H1 (cell line): ENCODE data around the gene FHIP2A. TPM values are rescaled to one million over a fixed set of nuclear protein-coding genes. Genes with fewer than 3 reads are reported as not detected.

Experiments used
- CTCF ChIA-PET: fragments of 300-600 bp; sonication (Branson Sonifier 250); formaldehyde crosslinking; loops from one replicate; lab custom pipeline; 2021; ENCODE audit not compliant: partially characterized antibody; lab: Charles Lee
- POLR2A ChIA-PET: fragments of 300-600 bp; sonication (Branson Sonifier 250); formaldehyde crosslinking; loops from one replicate; lab custom pipeline; 2021; ENCODE audit warnings: inconsistent platforms; ENCODE audit not compliant: partially characterized antibody; lab: Charles Lee
- DNase-seq, 2 experiments: peaks; one replicate each; pipeline versions ENCODE4 v3.0.0 to v3.0.0-alpha.2; 2010 to 2022; ENCODE audit warnings: low spot score in 2 of 2, low read depth in 1 of 2, mixed read lengths in 1 of 2
- FAIRE-seq: peaks from 2 replicates; lab custom pipeline; 2011; peaks lifted over from hg19 to GRCh38; lab: Jason Lieb, UNC
- H2AFZ ChIP-seq: 2 replicates; pipeline ENCODE4 v1.8.1; 2012; ENCODE audit warnings: low read length, inconsistent platforms
- H2AK5ac ChIP-seq: 2 replicates; pipeline ENCODE4 v1.6.1; 2013; ENCODE audit warnings: low read depth, low read length
- H2BK120ac ChIP-seq: replicated peaks from 2 replicates; pipeline ENCODE3; 2013; ENCODE audit warnings: low read depth, low read length, inconsistent platforms
- H2BK12ac ChIP-seq: 2 replicates; pipeline ENCODE4 v1.6.1; 2013; ENCODE audit warnings: low read depth, low read length
- H2BK15ac ChIP-seq: 2 replicates; pipeline ENCODE4 v1.6.1; 2013; ENCODE audit warnings: low read length
- H2BK20ac ChIP-seq: 2 replicates; pipeline ENCODE4 v1.6.1; 2013; ENCODE audit warnings: low read length
- H2BK5ac ChIP-seq: 2 replicates; pipeline ENCODE4 v1.6.1; 2013; ENCODE audit warnings: low read depth, low read length
- H3K14ac ChIP-seq: 2 replicates; pipeline ENCODE4 v1.6.1; 2013; ENCODE audit warnings: inconsistent platforms; ENCODE audit not compliant: insufficient read length
- H3K18ac ChIP-seq: 2 replicates; pipeline ENCODE4 v1.6.1; 2013; ENCODE audit warnings: low read length; ENCODE audit errors: extremely low read depth
- H3K23ac ChIP-seq: 2 replicates; pipeline ENCODE4 v1.6.1; 2013; ENCODE audit warnings: inconsistent platforms; ENCODE audit not compliant: insufficient read length
- H3K23me2 ChIP-seq: 2 replicates; pipeline ENCODE4 v1.6.1; 2013; ENCODE audit warnings: low read depth, low read length
- H3K27ac ChIP-seq: 2 replicates; pipeline ENCODE4 v1.6.1; 2011; ENCODE audit warnings: low read depth, low read length, inconsistent platforms
- H3K27me3 ChIP-seq, 4 experiments: replicated peaks in 1 of 4; 1 replicate in 1 of 4; 2 replicates in 3 of 4; pipeline versions ENCODE4 v1.6.1 to v1.8.1; 2011 to 2013; ENCODE audit warnings: low read length in 3 of 4, mild to moderate bottlenecking in 3 of 4, inconsistent platforms in 2 of 4, mixed read lengths in 2 of 4, moderate library complexity in 1 of 4; ENCODE audit not compliant: control insufficient read depth in 3 of 4, insufficient read depth in 3 of 4; ENCODE audit errors: extremely low read depth in 1 of 4
- H3K36me3 ChIP-seq, 4 experiments: 2 replicates each; pipeline versions ENCODE4 v1.6.1 to v1.8.1; 2011 to 2013; ENCODE audit warnings: mild to moderate bottlenecking in 4 of 4, low read length in 3 of 4, moderate library complexity in 2 of 4, control low read depth in 1 of 4, inconsistent platforms in 1 of 4; ENCODE audit not compliant: insufficient read depth in 4 of 4, control insufficient read depth in 2 of 4
- H3K4ac ChIP-seq: replicated peaks from 2 replicates; pipeline ENCODE3; 2013; ENCODE audit warnings: low read length, low read depth, mixed read lengths, inconsistent platforms; ENCODE audit not compliant: insufficient read length
- H3K4me1 ChIP-seq, 4 experiments: replicated peaks in 1 of 4; 1 replicate in 1 of 4; 2 replicates in 3 of 4; pipeline versions ENCODE4 v1.6.1 to v1.8.1; 2011 to 2013; ENCODE audit warnings: low read length in 3 of 4, inconsistent platforms in 2 of 4, mixed read lengths in 1 of 4; ENCODE audit not compliant: insufficient read depth in 4 of 4, control insufficient read depth in 3 of 4
- H3K4me2 ChIP-seq, 2 experiments: 2 replicates each; pipeline versions ENCODE4 v1.6.1 to v1.8.1; 2011 to 2013; ENCODE audit warnings: low read depth in 2 of 2, low read length in 2 of 2, control low read depth in 1 of 2, inconsistent platforms in 1 of 2, mild to moderate bottlenecking in 1 of 2; ENCODE audit not compliant: insufficient read depth in 1 of 2
- H3K4me3 ChIP-seq, 4 experiments: fragments of 200-600, 300-600 bp in 1 of 4; sonication (generic), shearing (Covaris generic), sonication (Bioruptor Twin) in 1 of 4; 2 replicates each; pipeline versions ENCODE4 v1.5.1 to v1.8.1; 2011 to 2016; ENCODE audit warnings: low read length in 4 of 4, low read depth in 3 of 4, control low read depth in 2 of 4, inconsistent platforms in 2 of 4, mild to moderate bottlenecking in 2 of 4, mixed read lengths in 1 of 4, moderate library complexity in 1 of 4; ENCODE audit not compliant: insufficient read depth in 2 of 4; ENCODE audit errors: extremely low read depth in 1 of 4
- H3K56ac ChIP-seq: replicated peaks from 2 replicates; pipeline ENCODE3; 2013; ENCODE audit warnings: low read depth, mild to moderate bottlenecking, mixed read lengths, low read length, inconsistent platforms; ENCODE audit not compliant: insufficient read length
- H3K79me1 ChIP-seq: 2 replicates; pipeline ENCODE4 v1.6.1; 2013; ENCODE audit warnings: low read depth, low read length, control low read depth
- H3K79me2 ChIP-seq, 2 experiments: 2 replicates each; pipeline versions ENCODE4 v1.6.1 to v1.8.1; 2012 to 2013; ENCODE audit warnings: low read length in 2 of 2, mild to moderate bottlenecking in 2 of 2, inconsistent platforms in 1 of 2; ENCODE audit not compliant: insufficient read depth in 2 of 2, control insufficient read depth in 1 of 2
- H3K9ac ChIP-seq, 4 experiments: replicated peaks in 1 of 4; 1 replicate in 1 of 4; 2 replicates in 3 of 4; pipeline versions ENCODE4 v1.6.1 to v1.8.1; 2011 to 2013; ENCODE audit warnings: low read depth in 3 of 4, low read length in 3 of 4, control low read depth in 2 of 4, mild to moderate bottlenecking in 2 of 4, moderate library complexity in 2 of 4, inconsistent platforms in 1 of 4; ENCODE audit errors: extremely low read depth in 1 of 4
- H3K9me3 ChIP-seq, 2 experiments: 2 replicates each; pipeline versions ENCODE4 v1.6.1 to v1.8.1; 2012 to 2013; ENCODE audit warnings: mild to moderate bottlenecking in 2 of 2, moderate library complexity in 2 of 2, control low read depth in 1 of 2, inconsistent platforms in 1 of 2, low read depth in 1 of 2, low read length in 1 of 2, mixed read lengths in 1 of 2; ENCODE audit not compliant: insufficient read depth in 2 of 2
- H4K20me1 ChIP-seq, 2 experiments: replicated peaks in 1 of 2; 2 replicates each; pipeline versions ENCODE3 to v1.8.1; 2011 to 2013; ENCODE audit warnings: inconsistent platforms in 2 of 2, low read length in 2 of 2, mild to moderate bottlenecking in 1 of 2; ENCODE audit not compliant: insufficient read depth in 2 of 2, control insufficient read depth in 1 of 2
- H4K5ac ChIP-seq: 2 replicates; pipeline ENCODE4 v1.6.1; 2013; ENCODE audit warnings: low read length, low read depth, mixed read lengths, inconsistent platforms; ENCODE audit not compliant: insufficient read length
- H4K8ac ChIP-seq: 2 replicates; pipeline ENCODE4 v1.8.0; 2013; ENCODE audit warnings: mild to moderate bottlenecking, moderate library complexity, low read length, inconsistent platforms; ENCODE audit not compliant: insufficient read depth; ENCODE audit errors: extremely low read depth
- H4K91ac ChIP-seq: replicated peaks from 2 replicates; pipeline ENCODE3; 2013; ENCODE audit warnings: low read length, mixed read lengths, inconsistent platforms; ENCODE audit not compliant: insufficient read length
- CREB1 ChIP-seq: IDR thresholded peaks from 2 replicates; pipeline ENCODE4 v1.6.1; 2012; ENCODE audit warnings: inconsistent platforms
- EP300 ChIP-seq, 2 experiments: IDR thresholded peaks; 1 replicate in 1 of 2; 2 replicates in 1 of 2; pipeline ENCODE4 v1.6.1; 2011 to 2012; ENCODE audit warnings: low read depth in 2 of 2, low read length in 2 of 2, mild to moderate bottlenecking in 2 of 2, borderline replicate concordance in 1 of 2, inconsistent platforms in 1 of 2, moderate library complexity in 1 of 2
- NRF1 ChIP-seq: IDR thresholded peaks from 2 replicates; pipeline ENCODE4 v1.6.1; 2011; ENCODE audit warnings: mild to moderate bottlenecking, low read depth, low read length, improper control_type of control experiment
- SAP30 ChIP-seq: fragments of 300-600 bp; sonication (generic); IDR thresholded peaks from 2 replicates; pipeline ENCODE4 v1.7.1; 2012; ENCODE audit warnings: low read length, moderate library complexity, mild to moderate bottlenecking, inconsistent platforms; ENCODE audit not compliant: insufficient read depth, insufficient replicate concordance
- SIX5 ChIP-seq: IDR thresholded peaks from 2 replicates; pipeline ENCODE4 v1.6.1; 2011; ENCODE audit warnings: mild to moderate bottlenecking, low read depth, low read length
- TAF7 ChIP-seq: optimal IDR thresholded peaks from 2 replicates; pipeline ENCODE3; 2011; ENCODE audit warnings: low read depth, mild to moderate bottlenecking, inconsistent platforms, low read length, moderate library complexity, borderline replicate concordance
- WGBS, 2 experiments: shearing (Covaris generic) in 1 of 2; methylation state at CpG; one replicate each; pipeline versions ENCODE4 v1.1.6 to v1.1.7; 2013 to 2015; ENCODE audit warnings: low lambda C conversion rate in 2 of 2, mixed read lengths in 2 of 2, inconsistent platforms in 1 of 2, low coverage in 1 of 2, missing lambda C conversion rate in 1 of 2; ENCODE audit not compliant: insufficient replicate concordance in 2 of 2, insufficient coverage in 1 of 2, insufficient read length in 1 of 2; ENCODE audit errors: extremely low coverage in 1 of 2, missing lambda C conversion rate in 1 of 2; 5-methylcytosine and 5-hydroxymethylcytosine counted together
- polyA plus RNA-seq, 7 experiments: library from polyadenylated mRNA; depleted of rRNA in 3 of 7; stranded (reverse) in 5 of 7; unstranded in 2 of 7; fragments of >200 nt in 5 of 7; fragments of 200-250 nt in 2 of 7; gene quantifications; 1 replicate in 5 of 7; 2 replicates in 1 of 7; 4 replicates in 1 of 7; pipeline versions ENCODE4 v1.2.1 to v1.2.3, GENCODE V29; 2011 to 2013; ENCODE audit warnings: missing spikeins in 2 of 7, mixed read lengths in 2 of 7
- total RNA-seq: library from RNA; stranded (reverse); fragmentation: NEBNext Ultra II Directional; extraction: Animal tissue kit (Norgen Biotek cat#: 25700); gene quantifications from 2 replicates; pipeline ENCODE4 v1.2.1, GENCODE V29; 2021

Gene FHIP2A
- total and polyA plus RNA-seq, 2 of the 8 experiments (the other 6 are each of a cell fraction or from before 2014, with no cell fraction given), result 4.5 to 15.0 TPM

DNA sequence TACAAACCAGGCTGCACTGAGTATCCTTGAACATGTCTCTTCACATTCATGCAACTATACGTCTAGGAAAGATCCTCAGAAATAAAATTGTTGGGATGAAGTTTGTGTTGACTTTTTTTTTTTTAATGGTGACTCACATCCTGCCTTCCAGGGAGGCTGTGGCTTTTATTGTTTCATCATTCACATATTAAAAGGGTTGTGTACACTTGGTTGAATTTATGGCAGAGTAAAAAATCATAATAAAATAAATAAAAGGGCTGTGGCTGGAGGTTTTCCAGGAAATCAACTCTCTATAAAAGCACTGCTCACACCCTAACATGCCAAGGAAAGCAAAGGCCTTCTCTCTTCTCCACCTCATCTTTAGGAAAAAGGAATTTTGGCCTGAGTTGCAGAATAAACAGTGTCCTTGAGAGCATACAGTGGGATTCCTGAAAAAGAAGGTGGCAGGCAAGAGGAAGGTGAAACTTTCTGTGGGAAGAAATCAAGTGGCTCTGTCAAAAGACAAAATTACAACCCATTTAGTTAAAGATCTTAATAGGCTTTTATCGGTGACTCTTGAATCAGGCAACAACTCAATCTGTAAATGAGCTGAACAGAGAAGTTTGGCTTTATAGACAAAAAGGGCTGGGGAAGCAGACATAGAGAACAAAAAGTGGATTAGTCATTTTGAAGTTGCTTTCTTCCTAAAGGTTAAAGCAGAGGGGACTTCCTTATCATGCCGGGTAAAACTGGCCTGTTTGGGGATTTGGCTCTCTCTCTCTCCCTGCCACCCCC is 41.6 kb upstream of the FHIP2A start:
- Histone ChIP-seq H3K4me3 (no peak overlapping the region), H3K23me2 (peaks cover 3% of the 10 kb centered on the region; the same call in 1 of the 2 replicates), H3K79me1 (no peaks in the 10 kb centered on the region), H2BK20ac (no peak overlapping the region), H2AK5ac (no peak overlapping the region), H4K8ac (no peak overlapping the region), H3K9me3 (no peaks in the 10 kb centered on the region), H4K20me1 (no peaks in the 10 kb centered on the region), H4K5ac (no peak overlapping the region), H2BK5ac (no peak overlapping the region; the same call in 1 of the 2 replicates)
- 90% methylated on average over 3 of the region's 3 CpGs; no CpG with 5 or more reads in 1 of the 2 experiments for WGBS, 2 experiments
- POLR2A ChIA-PET, result no interaction called here
- TF ChIP-seq SIX5 (no peak), EP300 (IDR thresholded peaks at IDR 0.05; ENCODE audit: borderline replicate concordance in 1 of 2, low read depth in 2 of 2, low read length in 2 of 2) (no peak), SAP30 (no peak), TAF7 (no peak), NRF1 (no peak), CREB1 (no peak)
- TF ChIP-seq, all 59 proteins: peak for 0
- no peak for FAIRE-seq
- H2AFZ ChIP-seq, result peak overlapping the region; percentile 52
- H2BK12ac ChIP-seq, result no peak overlapping the region
- H3K23ac ChIP-seq, result no peak overlapping the region
- no peak overlapping the region for H4K91ac ChIP-seq
- no peak overlapping the region for H2BK15ac ChIP-seq
- no peaks in the 10 kb centered on the region for H3K79me2 ChIP-seq
- no peak overlapping the region for H3K56ac ChIP-seq
- no peaks in the 10 kb centered on the region for H3K36me3 ChIP-seq
- no peak overlapping the region for H3K9ac ChIP-seq
- H3K18ac ChIP-seq, result no peak overlapping the region
- H3K27me3 ChIP-seq, result no peaks in the 10 kb centered on the region
- H3K4me1 ChIP-seq, result no peaks in the 10 kb centered on the region
- H3K4me2 ChIP-seq, result no peak overlapping the region
- H2BK120ac ChIP-seq, result no peak overlapping the region
- no peak overlapping the region for H3K27ac ChIP-seq
- DNase-seq, result no peak
- no peak overlapping the region for H3K4ac ChIP-seq
- no peak overlapping the region for H3K14ac ChIP-seq
- CTCF ChIA-PET, result interaction anchor here (1.3 to 1.4 kb wide), 2 partner anchors 11 to 12 kb away, joined by 4 to 6 read pairs; no protein-coding TSS in a partner anchor
